ENCODE results near the gene STK32C.

Gene STK32C

DNA sequence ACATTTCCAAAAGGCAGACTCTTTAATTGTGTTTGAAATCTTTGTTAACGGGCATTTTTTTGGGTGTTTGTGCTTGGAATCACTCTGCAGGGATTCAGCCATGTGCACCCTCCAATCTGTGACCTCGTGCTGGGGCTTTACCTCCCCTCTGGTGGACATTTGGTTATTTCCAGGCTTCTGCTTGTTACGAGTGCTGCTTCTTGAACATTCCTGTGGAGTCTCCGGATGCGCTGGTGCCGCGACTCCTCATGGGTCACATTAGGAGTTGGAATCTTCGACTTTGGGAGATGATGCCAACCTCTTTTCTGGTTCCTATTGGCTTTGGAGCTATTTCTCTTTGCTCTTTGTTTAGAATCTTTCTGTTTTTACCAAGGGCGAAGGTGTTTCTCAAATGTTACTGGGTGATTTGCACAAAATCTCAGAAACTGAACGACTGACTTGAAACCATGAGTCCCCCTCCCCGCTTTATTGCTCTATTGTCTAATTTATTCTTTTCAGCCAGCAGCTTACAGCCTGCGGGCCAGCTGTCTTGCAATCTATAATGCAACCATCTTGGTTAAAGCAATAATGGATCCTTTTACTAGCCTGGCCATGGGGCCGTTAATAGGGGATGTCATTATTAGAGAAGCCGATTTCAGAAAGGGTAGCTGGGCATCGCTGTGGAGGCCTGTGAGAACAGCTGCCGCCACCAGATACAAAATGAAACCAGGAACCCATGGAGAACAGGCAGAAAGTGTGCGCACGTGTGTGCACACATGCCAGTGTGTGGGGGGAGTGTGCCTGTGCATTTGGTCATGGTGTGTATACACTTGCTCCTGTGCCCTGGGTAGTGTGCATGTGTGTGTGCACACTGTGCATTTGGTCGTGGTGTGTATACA is 130.9 kb downstream of the STK32C start:
- DNase-seq, result no peak

DNA sequence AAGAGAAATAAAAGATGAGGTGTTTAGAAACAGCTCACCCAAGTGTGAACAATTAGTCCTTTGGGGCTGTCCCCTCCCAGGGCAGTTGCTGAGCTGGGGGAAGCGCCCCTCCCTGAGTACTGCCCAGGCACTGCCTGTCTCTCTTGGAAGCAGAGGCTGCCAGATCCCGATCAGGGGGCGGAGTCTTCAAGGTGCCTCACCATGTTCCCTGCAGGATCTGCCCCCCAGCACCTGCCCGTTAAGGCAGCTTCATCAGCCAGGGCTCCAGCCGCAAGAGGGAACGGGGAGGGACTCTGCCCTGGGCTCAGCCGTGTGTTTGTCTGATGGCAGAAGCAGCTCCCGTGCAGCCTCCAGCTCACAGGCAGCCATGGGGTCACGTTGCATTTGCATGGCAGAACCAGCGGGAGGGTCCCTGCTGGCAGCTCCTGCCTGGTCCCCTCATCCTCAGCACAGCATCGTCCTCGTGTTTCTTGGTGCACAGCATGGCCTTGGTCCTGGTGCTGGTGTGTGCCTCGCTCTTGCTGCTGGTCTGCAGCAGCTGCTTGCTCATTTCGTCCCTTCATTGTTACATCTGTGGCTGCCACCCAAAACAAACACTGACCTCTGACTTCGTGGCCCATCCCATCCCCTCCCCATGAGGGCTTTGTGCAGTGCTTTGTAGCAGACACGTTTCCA is 131.7 kb downstream of the STK32C start:
- no peak for DNase-seq

DNA sequence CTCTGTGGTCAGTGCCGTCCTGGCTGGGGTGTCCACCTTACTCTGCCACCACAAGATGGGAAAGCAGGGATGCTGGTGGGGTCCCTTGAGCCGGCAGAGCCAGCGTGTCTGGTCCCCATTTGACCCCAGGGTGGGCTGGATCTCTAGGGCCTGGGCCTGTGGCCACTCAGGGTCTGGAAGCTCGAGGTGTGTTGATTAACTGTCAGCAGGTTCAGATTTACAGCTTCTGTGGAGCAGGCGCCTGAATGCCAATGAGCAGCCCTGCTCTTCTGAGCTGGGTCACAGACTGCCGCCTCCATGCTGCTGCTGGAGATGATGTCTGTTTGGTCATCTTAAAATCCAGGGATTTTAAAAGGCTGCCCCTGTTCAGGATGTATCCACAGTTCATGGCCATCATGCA is 132.3 kb downstream of the STK32C start:
- DNase-seq, result no peak

DNA sequence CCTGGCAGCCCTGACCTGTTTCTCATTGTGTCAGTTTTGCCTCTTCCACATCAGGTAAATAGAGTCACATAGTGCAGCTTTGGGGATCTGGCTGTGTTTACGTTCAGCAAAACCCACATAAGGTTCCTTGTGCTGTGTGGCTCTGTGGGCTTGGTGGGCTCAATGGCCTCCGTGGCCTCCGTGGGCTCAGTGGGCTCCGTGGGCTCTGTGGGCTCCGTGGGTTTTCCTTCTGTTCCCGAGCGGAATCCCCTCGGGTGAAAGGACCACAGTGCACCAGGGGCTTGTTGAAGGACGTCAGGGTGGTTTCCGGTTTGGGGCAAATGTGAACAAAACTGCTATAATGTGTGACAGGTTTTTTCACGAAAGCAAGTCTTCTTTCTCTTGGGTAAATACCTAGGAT is 133.5 kb downstream of the STK32C start:
- DNase-seq, result no peak

DNA sequence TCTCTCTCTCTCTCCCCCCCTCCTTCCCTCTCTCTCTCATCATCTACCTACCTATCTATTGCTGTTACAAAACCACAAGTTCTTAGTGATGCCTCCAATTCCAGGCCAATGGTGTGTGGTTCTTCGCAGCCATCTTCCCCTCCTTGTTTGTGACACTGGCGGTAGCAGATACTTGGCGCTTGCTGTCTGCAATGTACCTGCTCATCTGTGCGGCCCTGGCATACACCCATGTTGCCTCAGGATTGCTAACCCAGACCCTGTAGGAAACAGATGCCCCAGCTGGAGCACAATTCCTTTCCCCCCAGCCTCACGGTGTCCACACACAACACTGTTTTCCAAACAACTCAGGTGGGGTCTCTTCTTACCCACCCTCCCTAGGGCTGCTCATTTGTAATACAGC is 134.6 kb downstream of the STK32C start:
- no peak for DNase-seq

DNA sequence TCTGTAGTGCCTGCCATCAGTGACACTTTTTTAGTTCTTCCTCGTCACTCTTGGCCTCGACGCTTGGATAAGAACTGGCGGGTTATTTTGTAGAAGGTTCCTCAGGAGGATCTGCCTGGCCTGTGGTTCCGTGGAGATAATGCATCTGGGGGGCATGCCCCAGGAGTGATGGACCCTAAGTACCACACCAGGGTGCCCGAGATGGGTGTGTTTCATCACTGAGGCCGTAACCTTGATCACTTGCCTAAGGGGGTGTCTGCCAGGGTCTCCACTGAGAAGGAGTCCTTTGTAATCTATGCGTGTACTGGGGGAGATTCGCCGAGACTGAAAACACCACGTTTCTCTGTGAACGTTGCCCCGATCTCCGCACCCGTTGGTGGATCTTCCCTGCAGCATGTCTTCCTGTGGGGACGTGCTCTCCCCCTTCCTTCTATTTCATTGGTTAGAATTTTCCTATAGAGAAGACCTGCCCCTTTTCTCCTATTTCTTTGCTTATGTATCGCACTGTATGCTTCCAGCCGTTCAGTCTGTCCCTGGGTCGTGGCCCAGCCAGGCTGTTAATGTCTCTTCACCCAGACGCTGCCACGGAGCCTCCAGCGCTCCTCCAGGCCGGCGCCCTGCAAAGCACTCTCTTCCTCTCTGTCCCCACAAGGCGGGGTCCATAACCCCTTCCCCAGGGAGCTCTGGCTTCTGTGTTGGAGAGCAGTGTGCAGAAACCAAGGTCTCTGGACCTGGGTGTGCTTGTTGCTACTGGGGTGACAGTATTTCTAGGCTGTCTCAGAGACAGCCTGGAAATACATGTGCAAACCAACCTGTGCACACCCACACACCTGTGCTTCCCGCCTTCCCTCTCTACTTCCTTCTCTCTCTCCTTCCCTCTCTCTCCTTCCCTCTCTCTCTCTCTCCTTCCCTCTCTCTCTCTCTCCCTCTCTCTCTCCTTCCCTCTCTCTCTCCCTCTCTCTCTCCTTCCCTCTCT is 135.4 kb downstream of the STK32C start:
- no peak for DNase-seq

DNA sequence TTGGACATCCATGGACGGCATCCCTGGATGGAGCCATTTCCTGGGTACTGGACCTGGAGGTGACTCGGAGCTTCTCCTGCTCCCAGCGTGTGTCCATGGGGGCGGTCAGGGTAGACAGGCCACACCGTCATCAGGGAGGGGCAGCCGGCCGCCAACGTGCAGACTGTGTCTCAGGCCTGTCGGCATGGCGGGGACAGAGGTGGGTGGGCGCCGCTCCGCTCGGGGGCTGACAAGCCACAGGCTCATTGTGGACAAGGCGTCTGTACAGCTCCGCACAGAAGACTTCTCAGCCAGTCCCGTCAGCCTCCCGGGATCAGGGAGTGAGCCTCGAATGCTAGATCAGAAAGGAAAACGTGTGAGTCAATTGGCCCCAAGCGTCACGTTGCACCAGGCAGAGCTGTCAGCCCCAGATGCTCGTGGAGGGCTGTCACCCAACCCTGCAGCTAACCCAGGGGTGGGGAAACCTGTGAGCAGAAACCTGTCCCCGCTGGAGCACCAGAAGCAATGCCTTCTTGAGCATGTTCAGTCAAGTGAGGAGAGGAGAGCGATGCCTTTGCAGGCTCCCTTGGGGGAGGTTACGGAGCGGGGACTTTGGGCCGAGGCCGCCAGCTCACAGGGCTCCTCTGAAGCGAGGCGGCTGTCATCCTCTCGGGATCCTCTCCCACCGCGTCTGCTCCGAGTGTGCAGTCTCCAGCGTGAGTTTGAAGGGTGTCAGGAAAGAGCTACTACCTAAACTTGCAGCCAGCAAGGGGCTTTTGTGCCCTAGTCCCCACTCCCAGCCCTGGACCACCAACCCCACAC is 137.0 kb downstream of the STK32C start:
- DNase-seq, result no peak

DNA sequence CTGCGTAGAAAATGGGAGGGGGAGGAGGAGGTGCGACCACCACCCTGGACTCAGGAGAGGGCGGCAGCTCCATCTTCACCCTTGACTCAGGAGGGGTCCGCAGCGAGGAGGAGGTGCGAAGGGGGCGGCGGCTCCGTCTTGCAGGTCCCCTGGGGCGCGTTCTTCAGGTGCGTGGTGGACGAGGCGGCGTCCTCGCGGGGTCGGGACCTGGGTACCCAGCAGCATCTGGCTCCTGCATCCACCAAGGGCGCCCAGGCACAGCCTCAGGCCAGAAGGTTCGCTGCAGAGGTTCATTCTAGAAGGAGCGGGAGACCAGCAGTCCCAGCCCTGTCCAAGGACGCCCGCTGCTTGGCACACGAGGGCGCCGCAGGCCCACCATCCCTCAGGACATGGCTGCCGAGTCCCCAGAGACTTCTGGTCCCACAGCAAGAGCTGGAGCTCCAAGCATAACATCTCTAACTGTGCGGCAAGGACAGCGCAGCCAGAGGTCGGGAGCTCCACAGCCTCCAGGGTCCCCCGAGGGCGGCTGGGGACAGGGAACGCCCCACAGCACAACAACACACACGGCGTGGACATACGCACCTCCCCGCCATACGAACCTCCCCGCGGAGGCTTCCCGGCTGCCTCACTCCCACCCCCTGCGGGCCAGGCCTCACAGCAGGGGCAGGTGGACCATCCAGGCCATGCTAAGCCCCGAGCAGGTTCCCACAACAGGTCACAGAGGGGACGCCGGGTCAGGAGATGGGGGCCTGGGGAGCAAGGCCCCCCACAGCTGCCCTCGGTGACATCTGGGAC is 137.8 kb downstream of the STK32C start:
- no peak for DNase-seq

DNA sequence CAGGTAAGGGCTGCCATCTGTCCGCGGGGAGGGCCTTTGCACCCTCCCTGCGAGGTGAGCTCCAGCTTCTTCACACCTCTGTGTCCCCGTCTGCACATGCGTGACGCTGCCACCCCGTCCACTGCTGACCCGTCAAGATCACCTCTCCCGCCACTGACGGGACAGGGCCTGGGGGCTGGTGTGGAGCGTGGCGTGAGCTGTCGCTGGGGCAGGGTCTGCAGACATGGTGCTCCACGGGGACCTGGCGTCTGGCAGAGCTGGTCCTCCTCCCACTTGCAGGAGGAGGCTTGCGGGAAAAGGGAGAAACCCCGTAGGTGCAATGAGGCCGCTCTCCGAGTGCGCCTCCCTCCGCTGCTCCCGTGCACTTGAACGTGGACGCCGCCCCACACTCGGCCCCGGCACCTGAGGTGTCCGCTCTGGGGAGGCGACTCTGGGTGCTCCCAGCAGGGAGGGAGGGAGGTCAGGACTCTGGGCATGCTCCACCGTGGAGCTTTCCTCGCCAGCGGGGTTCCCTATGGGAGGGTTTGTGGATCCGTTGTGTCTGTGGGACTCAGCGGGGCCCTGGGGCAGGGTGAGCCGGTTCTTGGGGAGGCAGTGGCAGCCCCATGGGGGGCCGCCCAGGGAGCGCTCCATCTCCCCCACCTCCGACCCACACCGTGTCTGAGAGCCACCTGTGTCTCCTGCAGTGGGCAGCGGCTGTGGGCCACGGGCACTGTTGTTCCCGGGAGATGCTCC is 138.6 kb downstream of the STK32C start:
- no peak for DNase-seq

DNA sequence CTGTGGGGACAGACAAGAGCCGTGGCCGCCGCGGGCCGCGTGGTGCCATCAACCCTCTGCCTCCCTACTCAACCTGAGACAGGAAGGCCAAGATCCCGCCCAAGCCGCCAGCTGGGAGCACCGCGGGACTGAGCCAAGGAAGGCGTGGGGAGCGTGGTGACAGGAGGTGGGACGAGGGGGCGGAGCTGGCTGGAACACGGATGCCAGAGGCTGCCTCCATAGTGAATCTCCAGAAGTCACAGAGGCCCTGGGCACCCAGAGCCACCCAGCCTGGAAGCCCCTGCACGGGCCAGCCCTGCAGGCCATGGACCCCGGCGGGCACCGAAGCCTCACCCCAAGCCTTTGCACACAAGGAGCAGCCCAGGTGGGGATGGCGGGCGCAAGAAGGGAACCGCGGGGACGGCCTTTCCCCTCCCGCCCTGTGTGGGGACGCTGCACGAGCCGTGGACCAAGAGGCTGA is 139.1 kb downstream of the STK32C start:
- no peak for DNase-seq

DNA sequence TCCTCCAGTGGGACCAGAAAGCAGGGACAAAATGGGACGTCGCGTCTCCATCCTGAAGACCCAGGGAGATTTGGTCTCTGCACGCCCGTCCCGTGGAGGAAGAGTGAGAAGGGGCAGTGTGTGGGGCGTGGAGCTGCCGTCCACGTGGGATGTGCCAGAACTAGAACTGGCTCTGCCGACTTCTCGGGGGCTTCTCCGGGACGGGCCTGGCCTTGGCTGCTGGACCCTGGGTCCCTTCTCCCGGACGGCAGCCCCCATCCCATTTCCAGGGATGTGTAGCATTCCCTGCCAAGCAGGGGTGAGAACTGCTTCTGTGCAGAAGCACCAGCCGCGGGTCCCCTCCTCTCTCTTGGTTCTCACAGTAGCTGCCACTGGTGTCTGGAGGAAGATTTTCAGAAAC is 139.8 kb downstream of the STK32C start:
- DNase-seq, result no peak

DNA sequence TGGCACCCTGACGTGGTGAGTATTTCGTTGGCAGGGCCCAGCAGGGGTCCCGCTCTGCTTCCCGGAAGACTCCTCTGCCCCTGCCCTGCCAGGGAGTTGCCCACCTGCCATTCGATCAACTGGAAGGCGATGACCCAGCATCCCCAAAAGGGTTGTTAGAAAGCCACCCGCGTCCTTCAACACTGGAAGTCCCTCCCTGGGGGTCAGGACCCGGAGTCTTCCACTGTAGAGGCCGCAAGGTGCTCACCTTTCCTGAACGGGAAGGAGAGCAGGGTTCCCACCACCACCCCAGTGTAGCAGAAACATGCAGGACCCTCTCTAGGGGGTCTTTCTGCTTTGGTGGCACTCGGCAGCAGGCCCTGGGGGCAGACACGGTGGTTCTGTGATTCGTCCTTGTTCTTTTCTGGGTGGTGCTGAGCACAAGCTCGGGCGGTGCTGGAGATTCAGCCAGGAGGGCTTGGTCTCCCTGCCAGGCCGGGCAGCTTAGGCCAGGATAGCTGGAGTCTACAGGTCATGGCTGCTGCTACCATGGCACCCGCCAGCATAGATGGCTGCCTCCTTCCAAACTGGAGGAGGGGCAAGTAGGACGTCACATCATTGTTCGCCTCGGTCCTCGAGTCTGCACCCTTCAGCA is 140.6 kb downstream of the STK32C start:
- no peak for DNase-seq

DNA sequence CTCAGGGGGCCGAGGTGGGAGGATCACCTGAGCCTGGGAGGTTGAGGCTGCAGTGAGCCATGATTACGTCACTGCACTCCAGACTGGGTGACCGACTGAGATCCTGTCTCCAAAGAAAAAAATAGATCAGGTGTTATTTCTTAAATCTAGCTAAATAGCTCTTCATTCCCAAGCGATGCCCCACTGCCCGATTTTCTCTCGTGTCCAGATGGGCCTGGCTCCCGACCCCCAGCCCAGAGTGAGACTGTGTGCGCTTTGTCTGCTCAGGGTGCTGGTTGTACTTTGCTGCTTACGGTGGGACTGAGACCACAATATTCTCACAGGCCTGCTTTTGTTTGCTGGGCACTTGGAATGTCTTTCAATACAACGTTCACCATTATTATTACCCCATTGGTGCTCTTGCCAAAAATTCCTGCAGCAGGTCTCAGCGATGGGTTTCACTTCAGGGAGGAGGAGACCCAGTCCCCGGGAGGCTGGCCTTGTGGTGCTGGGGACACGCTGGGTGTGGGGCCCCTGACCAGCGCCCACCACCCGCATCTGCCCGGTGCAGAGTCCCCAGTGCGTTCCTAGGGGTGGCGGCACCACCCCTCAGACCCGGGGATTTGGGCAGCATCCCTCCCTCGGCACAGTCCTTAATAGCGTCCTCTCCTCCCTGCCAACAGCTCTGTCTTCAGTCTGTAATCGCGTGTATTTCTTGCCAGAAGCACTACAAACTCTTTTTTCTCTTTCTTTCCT is 141.4 kb downstream of the STK32C start:
- DNase-seq, result no peak

DNA sequence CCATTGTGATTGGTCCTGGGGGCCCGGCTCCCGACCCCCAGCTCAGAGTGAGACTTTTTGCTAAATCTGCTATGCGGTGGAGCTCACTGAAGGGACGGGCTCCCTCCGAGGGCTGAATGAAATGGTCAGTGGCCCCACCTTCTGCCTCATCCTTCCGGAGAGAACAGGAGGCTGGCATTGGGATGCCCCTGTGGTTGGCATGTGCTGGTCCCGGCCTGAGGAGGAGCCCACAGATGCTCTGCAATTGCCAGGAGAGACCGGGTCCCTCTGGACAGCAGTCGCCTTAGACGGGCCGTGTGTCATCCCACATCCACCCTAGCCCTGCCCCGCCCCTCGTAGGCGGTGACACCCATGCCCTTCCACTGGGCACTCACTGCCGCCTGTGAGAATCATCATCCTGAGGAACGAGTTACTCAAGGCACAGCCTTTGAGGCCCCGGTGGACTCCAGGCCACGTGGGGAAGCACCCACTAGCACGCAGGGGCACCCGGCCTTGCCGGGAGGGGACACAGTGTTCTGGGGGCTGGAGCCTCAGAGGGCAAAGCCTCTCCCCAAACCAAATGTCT is 142.3 kb downstream of the STK32C start:
- DNase-seq, result no peak

DNA sequence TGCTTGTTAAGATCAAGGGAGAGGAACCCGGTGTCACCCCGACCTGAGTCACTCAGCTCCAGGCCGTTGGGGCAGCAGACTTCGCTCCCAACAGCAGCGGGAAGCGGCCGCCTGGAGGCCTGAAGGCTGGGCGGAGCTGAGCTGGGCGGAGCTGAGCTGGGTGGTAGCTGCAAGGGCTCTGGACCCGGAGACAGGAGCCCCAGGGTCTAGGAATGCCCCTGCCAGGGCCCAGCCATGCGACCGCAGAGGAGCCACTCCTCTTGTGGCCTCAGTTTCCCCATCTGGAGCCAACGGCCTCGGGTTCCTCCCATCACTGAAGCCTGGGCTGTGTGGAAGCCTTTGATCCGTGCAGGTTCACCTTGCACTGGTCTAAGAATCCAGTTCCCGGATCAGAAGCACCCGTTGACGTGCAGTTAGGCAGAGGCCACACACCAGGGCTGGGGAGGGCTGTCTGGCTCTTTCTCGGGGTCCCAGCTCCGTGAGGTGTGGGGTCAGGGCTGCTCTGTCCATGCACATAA is 142.9 kb downstream of the STK32C start:
- DNase-seq, result no peak

DNA sequence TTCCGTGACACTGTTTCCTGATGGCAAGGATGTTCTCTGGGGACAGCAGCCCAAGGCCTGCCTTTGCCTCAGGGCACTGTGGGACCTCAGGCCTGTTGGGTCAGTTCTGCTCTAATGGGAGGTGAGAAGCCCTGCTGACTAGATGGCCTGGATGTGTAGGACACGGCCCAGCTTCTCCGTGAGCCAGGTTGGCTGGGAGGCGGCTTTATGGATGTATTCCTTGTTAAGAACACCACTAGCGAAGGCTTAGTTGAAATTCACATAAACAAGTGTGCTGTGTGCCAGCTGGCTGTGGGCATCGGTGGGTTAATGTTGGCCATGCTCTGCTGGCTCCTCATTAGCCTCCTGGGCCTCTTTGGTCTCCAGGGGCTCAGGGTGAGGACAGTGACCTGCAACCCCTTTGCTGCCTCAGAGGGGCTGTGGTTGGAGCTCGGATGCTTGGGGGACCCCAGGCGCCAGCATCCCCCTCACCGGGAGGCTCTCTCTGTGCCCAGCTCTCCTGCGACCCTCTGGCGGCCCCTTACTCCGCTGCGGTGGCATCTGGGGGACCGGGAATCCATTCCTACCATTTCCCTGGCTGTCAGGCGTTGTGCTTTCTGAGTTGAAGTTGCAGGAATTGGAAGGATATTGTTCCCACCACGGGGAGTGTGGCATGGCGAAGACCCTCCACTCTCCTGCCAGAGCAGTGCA is 143.8 kb downstream of the STK32C start:
- no peak for DNase-seq

DNA sequence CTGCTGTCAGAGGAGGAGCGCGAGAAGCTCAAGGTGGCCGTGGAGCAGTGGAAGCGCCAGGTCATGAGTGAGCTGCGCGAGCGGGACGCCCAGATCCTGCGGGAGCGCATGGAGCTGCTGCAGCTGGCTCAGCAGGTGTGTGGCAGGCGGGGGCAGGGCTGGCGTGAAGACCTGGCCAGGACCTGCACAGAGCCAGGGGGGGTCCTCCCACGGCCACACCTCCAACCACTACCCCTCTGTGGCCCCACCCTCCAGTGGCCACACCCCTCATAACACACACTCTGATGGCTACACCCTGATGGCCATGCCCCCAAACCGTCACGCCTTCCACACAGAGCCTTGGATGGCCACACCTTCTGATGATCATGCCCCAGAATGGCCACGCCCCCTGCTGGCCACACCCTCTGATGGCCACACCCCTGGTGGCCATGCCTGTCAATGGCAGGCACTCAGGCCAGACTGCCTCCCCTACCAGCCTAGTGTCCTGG is 144.4 kb downstream of the STK32C start:
- DNase-seq, result peak; percentile 66
